ENCODE data around the gene RASGRF1. TPM values are rescaled to one million over a fixed set of nuclear protein-coding genes. Genes with fewer than 3 reads are reported as not detected.

Gene RASGRF1
- polyA plus RNA-seq, 1 donor from 2014 or later, result 11.0 TPM

DNA sequence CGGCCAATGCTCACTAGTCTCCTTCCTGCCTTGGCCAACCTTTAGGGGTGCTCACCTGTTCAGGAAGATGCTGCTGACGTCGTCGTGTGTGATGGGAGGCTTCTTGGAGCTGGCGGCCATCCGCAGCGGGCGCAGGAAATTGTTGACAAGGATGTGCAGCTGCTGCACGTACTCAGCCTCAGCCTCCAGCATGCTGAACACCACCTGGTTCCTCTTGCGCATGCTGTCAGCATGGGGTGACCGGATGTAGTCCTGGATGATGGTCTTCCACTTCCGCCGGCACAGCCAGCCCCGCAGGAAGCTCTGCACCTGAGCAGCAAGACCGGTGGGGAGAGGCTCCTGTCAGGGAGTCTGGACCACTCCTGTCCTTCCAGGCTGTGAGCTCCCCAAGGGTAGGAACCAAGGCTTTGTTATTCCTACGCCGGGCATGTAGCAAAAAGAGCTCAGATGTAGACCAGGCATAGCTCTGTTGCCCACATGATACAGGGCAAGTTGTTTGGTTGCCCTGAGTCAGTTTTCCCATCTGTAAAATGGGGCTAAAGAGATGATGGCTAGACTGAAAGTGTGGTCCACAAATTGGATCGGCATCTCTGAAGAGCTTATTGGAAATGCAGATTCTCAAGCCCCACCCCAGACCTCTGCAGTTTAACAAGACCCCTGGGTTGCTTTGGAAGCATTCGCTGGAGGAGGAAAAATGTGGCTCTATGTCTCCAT lies 43.7 kb downstream of the RASGRF1 start:
- peaks cover 4% of the 10 kb centered on the region for H3K36me3 ChIP-seq (ENCODE audit: insufficient read depth, low read length)
- H3K27me3 ChIP-seq (ENCODE audit: insufficient read depth, low read depth, low read length), result no peaks in the 10 kb centered on the region
- H3K9me3 ChIP-seq (ENCODE audit: low read length), result peaks cover 12% of the 10 kb centered on the region
- no peak overlapping the region for H2AFZ ChIP-seq (ENCODE audit: low read depth, low read length)
- H3F3A ChIP-seq (ENCODE audit: insufficient read depth, low read length, poor library complexity, severe bottlenecking), result no peaks in the 10 kb centered on the region
- H3K79me2 ChIP-seq (replicated peaks; ENCODE audit: insufficient read depth, low read length), result no peaks in the 10 kb centered on the region
- no peaks in the 10 kb centered on the region for H3K9me2 ChIP-seq (ENCODE audit: insufficient read depth, low read length)
- TF ChIP-seq, protein P1, sequence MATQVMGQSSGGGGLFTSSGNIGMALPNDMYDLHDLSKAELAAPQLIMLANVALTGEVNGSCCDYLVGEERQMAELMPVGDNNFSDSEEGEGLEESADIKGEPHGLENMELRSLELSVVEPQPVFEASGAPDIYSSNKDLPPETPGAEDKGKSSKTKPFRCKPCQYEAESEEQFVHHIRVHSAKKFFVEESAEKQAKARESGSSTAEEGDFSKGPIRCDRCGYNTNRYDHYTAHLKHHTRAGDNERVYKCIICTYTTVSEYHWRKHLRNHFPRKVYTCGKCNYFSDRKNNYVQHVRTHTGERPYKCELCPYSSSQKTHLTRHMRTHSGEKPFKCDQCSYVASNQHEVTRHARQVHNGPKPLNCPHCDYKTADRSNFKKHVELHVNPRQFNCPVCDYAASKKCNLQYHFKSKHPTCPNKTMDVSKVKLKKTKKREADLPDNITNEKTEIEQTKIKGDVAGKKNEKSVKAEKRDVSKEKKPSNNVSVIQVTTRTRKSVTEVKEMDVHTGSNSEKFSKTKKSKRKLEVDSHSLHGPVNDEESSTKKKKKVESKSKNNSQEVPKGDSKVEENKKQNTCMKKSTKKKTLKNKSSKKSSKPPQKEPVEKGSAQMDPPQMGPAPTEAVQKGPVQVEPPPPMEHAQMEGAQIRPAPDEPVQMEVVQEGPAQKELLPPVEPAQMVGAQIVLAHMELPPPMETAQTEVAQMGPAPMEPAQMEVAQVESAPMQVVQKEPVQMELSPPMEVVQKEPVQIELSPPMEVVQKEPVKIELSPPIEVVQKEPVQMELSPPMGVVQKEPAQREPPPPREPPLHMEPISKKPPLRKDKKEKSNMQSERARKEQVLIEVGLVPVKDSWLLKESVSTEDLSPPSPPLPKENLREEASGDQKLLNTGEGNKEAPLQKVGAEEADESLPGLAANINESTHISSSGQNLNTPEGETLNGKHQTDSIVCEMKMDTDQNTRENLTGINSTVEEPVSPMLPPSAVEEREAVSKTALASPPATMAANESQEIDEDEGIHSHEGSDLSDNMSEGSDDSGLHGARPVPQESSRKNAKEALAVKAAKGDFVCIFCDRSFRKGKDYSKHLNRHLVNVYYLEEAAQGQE (IDR thresholded peaks at IDR 0.05; ENCODE audit: borderline replicate concordance), result no peak
- TF ChIP-seq EZH2 (IDR thresholded peaks at IDR 0.05; ENCODE audit: borderline replicate concordance, insufficient read depth, low read length, poor library complexity, severe bottlenecking), result no peak
- no peak for TF ChIP-seq SMC3 (conservative IDR thresholded peaks at IDR 0.05; ENCODE audit: poor library complexity)
- TF ChIP-seq TAF1 (IDR thresholded peaks at IDR 0.05; ENCODE audit: low read depth), result no peak
- TF ChIP-seq EP300 (conservative IDR thresholded peaks at IDR 0.05; ENCODE audit: poor library complexity, severe bottlenecking), result no peak
- H4K20me1 ChIP-seq (ENCODE audit: insufficient read depth), result no peaks in the 10 kb centered on the region
- H3K4me2 ChIP-seq (ENCODE audit: low read length), result no peak overlapping the region
- H3K9ac ChIP-seq (ENCODE audit: low read length), result no peak overlapping the region
- H3K4me3 ChIP-seq (ENCODE audit: low read length), result no peak overlapping the region
- H3K27ac ChIP-seq (ENCODE audit: low read length), result no peak overlapping the region

DNA sequence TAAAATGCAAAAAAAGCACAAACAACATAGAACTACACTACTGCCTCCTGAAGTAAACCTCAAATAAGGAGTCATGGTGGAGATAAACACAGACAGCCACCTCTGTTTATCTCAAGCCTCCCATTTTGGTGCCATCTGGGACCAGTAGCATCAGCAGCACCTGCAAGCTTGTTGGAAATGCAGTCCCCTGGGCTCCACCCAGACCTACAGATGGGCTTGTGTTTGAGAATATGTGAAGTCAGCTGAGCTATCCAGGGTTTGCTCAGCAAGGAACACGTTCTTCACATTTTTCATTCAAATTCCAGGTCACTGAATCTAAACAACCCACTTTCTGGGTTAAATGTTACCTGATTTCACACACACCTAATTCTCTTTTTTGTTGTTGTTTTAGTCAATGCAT lies 45.5 kb downstream of the RASGRF1 start:
- TF ChIP-seq TAF1 (IDR thresholded peaks at IDR 0.05; ENCODE audit: low read depth), result no peak
- TF ChIP-seq EP300 (conservative IDR thresholded peaks at IDR 0.05; ENCODE audit: poor library complexity, severe bottlenecking), result no peak
- no peak for TF ChIP-seq MXI1 (conservative IDR thresholded peaks at IDR 0.05; ENCODE audit: poor library complexity, severe bottlenecking)
- no peak for TF ChIP-seq SMC3 (conservative IDR thresholded peaks at IDR 0.05; ENCODE audit: poor library complexity)
- TF ChIP-seq, protein P2, sequence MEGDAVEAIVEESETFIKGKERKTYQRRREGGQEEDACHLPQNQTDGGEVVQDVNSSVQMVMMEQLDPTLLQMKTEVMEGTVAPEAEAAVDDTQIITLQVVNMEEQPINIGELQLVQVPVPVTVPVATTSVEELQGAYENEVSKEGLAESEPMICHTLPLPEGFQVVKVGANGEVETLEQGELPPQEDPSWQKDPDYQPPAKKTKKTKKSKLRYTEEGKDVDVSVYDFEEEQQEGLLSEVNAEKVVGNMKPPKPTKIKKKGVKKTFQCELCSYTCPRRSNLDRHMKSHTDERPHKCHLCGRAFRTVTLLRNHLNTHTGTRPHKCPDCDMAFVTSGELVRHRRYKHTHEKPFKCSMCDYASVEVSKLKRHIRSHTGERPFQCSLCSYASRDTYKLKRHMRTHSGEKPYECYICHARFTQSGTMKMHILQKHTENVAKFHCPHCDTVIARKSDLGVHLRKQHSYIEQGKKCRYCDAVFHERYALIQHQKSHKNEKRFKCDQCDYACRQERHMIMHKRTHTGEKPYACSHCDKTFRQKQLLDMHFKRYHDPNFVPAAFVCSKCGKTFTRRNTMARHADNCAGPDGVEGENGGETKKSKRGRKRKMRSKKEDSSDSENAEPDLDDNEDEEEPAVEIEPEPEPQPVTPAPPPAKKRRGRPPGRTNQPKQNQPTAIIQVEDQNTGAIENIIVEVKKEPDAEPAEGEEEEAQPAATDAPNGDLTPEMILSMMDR (IDR thresholded peaks at IDR 0.05; ENCODE audit: poor library complexity, severe bottlenecking), result no peak
- TF ChIP-seq, protein P1 (IDR thresholded peaks at IDR 0.05; ENCODE audit: borderline replicate concordance), result no peak
- no peak for TF ChIP-seq POLR2AphosphoS5 (IDR thresholded peaks at IDR 0.05)
- no peak for TF ChIP-seq EZH2 (IDR thresholded peaks at IDR 0.05; ENCODE audit: borderline replicate concordance, insufficient read depth, low read length, poor library complexity, severe bottlenecking)
- TF ChIP-seq RAD21 (conservative IDR thresholded peaks at IDR 0.05), result no peak
- Histone ChIP-seq H3K9me3 (ENCODE audit: low read length) (peaks cover 12% of the 10 kb centered on the region), H3K79me2 (replicated peaks; ENCODE audit: insufficient read depth, low read length) (no peaks in the 10 kb centered on the region), H3K36me3 (ENCODE audit: insufficient read depth, low read length) (peaks cover 4% of the 10 kb centered on the region), H3K4me3 (ENCODE audit: low read length) (no peak overlapping the region), H3K9me2 (ENCODE audit: insufficient read depth, low read length) (no peaks in the 10 kb centered on the region), H2AFZ (ENCODE audit: low read depth, low read length) (no peak overlapping the region), H3F3A (ENCODE audit: insufficient read depth, low read length, poor library complexity, severe bottlenecking) (no peaks in the 10 kb centered on the region), H3K27ac (ENCODE audit: low read length) (no peak overlapping the region), H3K4me2 (ENCODE audit: low read length) (no peak overlapping the region), H4K20me1 (ENCODE audit: insufficient read depth) (no peaks in the 10 kb centered on the region), H3K9ac (ENCODE audit: low read length) (no peak overlapping the region), H3K27me3 (ENCODE audit: insufficient read depth, low read depth, low read length) (no peaks in the 10 kb centered on the region)

All from neural cell (in vitro differentiated cells).